HG03521 (cell line): ENCODE data around the gene CTXND1.
"Not testable (repeated sequence)": the region's sequence is repeated elsewhere in the genome, so short reads cannot be mapped to it uniquely, and the experiment has no call there.

ENCODE experiments used
- ATAC-seq: cut with Tn5 transposase; IDR thresholded peaks from one replicate; pipeline ENCODE4 v1.9.1; 2021; ENCODE audit warnings: mild to moderate bottlenecking, moderate library complexity; ENCODE audit not compliant: unreplicated experiment

The CTXND1 gene

GRCh38 chr15:80252121-80252518 lies at the start of gene CTXND1:
CTXND1 (minus strand) TSS chr15:80252213; CDS start chr15:80201949, 50,264 bp downstream.
- no peak for ATAC-seq

- no peak for ATAC-seq
These were observed 49.5 kb upstream of the CTXND1 start for GRCh38 chr15:80301472-80301871.

GRCh38 chr15:80295777-80296176 lies 43.8 kb upstream of the CTXND1 start:
- ATAC-seq = not testable (repeated sequence)

GRCh38 chr15:80292079-80292478 lies 40.1 kb upstream of the CTXND1 start:
- no peak for ATAC-seq

GRCh38 chr15:80290891-80291290 lies 38.9 kb upstream of the CTXND1 start:
- not testable (repeated sequence) for ATAC-seq

GRCh38 chr15:80289528-80290495 lies 37.8 kb upstream of the CTXND1 start:
- ATAC-seq = no peak

- no peak for ATAC-seq
These were observed 36.1 kb upstream of the CTXND1 start for GRCh38 chr15:80288131-80288530.

- ATAC-seq = no peak
These were observed 34.0 kb upstream of the CTXND1 start for GRCh38 chr15:80286055-80286454.

- ATAC-seq = no peak
These were observed 33.4 kb upstream of the CTXND1 start for GRCh38 chr15:80285379-80285778.

GRCh38 chr15:80283531-80283930 lies 31.5 kb upstream of the CTXND1 start:
- ATAC-seq = no peak

GRCh38 chr15:80277147-80277546 lies 25.1 kb upstream of the CTXND1 start:
- no peak for ATAC-seq

GRCh38 chr15:80275961-80276360 lies 23.9 kb upstream of the CTXND1 start:
- ATAC-seq = no peak

GRCh38 chr15:80274996-80275395 lies 23.0 kb upstream of the CTXND1 start:
- no peak for ATAC-seq

GRCh38 chr15:80274554-80274953 lies 22.5 kb upstream of the CTXND1 start:
- no peak for ATAC-seq

GRCh38 chr15:80272987-80273386 lies 21.0 kb upstream of the CTXND1 start:
- ATAC-seq = no peak

GRCh38 chr15:80270472-80270871 lies 18.5 kb upstream of the CTXND1 start:
- no peak for ATAC-seq

GRCh38 chr15:80268101-80268500 lies 16.1 kb upstream of the CTXND1 start:
- ATAC-seq = no peak

GRCh38 chr15:80267658-80268057 lies 15.6 kb upstream of the CTXND1 start:
- no peak for ATAC-seq

GRCh38 chr15:80266745-80267144 lies 14.7 kb upstream of the CTXND1 start:
- no peak for ATAC-seq

GRCh38 chr15:80266113-80266512 lies 14.1 kb upstream of the CTXND1 start:
- no peak for ATAC-seq

GRCh38 chr15:80265021-80265420 lies 13.0 kb upstream of the CTXND1 start:
- no peak for ATAC-seq

- ATAC-seq = no peak
These were observed 12.0 kb upstream of the CTXND1 start for GRCh38 chr15:80264031-80264430.

- no peak for ATAC-seq
These were observed 8.5 kb upstream of the CTXND1 start for GRCh38 chr15:80260551-80260950.
